LNCaP clone FGC (cell line): ENCODE results near the gene COBL.

Experiments used
- DNase-seq: peaks from one replicate; pipeline ENCODE4 v3.0.0-alpha.2; 2011; ENCODE audit warnings: low read depth
- H3K4me3 ChIP-seq: 2 replicates; pipeline ENCODE4 v1.5.1; 2011; ENCODE audit warnings: mild to moderate bottlenecking, low read depth, low read length, control low read depth
- CTCF ChIP-seq: IDR thresholded peaks from 2 replicates; pipeline ENCODE4 v1.5.1; 2012; ENCODE audit warnings: mild to moderate bottlenecking; ENCODE audit not compliant: control insufficient read depth, insufficient read depth; ENCODE audit errors: extremely low read depth

COBL gene

GRCh38 chr7:51234609-51235308 lies 81.8 kb downstream of the COBL start:
- no peak for DNase-seq
- TF ChIP-seq CTCF: no peak
- no peak overlapping the region for H3K4me3 ChIP-seq

- no peak for DNase-seq
- no peak for TF ChIP-seq CTCF
Observed at GRCh38 chr7:51234139-51234538, 82.5 kb downstream of the COBL start.

GRCh38 chr7:51233374-51233773 lies 83.2 kb downstream of the COBL start:
- no peak for DNase-seq
- TF ChIP-seq CTCF: no peak

More at GRCh38 chr7:51234139-51234538, 82.5 kb downstream of the COBL start:
- H3K4me3 ChIP-seq: no peak overlapping the region

GRCh38 chr7:51230723-51231122 lies 85.9 kb downstream of the COBL start:
- H3K4me3 ChIP-seq: no peak overlapping the region
- no peak for DNase-seq
- TF ChIP-seq CTCF: no peak

More at GRCh38 chr7:51233374-51233773, 83.2 kb downstream of the COBL start:
- H3K4me3 ChIP-seq: no peak overlapping the region

- no peak for TF ChIP-seq CTCF
- DNase-seq: no peak
- no peak overlapping the region for H3K4me3 ChIP-seq
Observed at GRCh38 chr7:51230324-51230625, 86.3 kb downstream of the COBL start.

GRCh38 chr7:51229620-51230323 lies 86.8 kb downstream of the COBL start:
- H3K4me3 ChIP-seq: no peak overlapping the region
- no peak for TF ChIP-seq CTCF
- no peak for DNase-seq
